Inferior parietal cortex (tissue), 1 donor: ENCODE measurements around the gene MARCHF10.
"Not testable (repeated sequence)": the region's sequence is repeated elsewhere in the genome, so short reads cannot be mapped to it uniquely, and the experiment has no call there.

Experiments
- DNase-seq: peaks from one replicate; pipeline ENCODE4 v3.0.0-alpha.2; 2016; ENCODE audit errors: extremely low spot score

The MARCHF10 gene

GRCh38 chr17:62717589-62717855 lies 90.6 kb downstream of the MARCHF10 start:
- no peak for DNase-seq

- DNase-seq: no peak
These were observed 91.1 kb downstream of the MARCHF10 start for GRCh38 chr17:62716834-62717588.

GRCh38 chr17:62715882-62716390 lies 92.2 kb downstream of the MARCHF10 start:
- no peak for DNase-seq

GRCh38 chr17:62714016-62714777 lies 93.9 kb downstream of the MARCHF10 start:
- DNase-seq: no peak

- no peak for DNase-seq
These were observed 94.8 kb downstream of the MARCHF10 start for GRCh38 chr17:62713086-62713881.

- DNase-seq: no peak
These were observed 95.9 kb downstream of the MARCHF10 start for GRCh38 chr17:62712171-62712581.

GRCh38 chr17:62708587-62708986 lies 99.5 kb downstream of the MARCHF10 start:
- no peak for DNase-seq

- no peak for DNase-seq
These were observed 100.7 kb downstream of the MARCHF10 start for GRCh38 chr17:62707425-62707739.

GRCh38 chr17:62706598-62707424 lies 101.3 kb downstream of the MARCHF10 start:
- DNase-seq: no peak

GRCh38 chr17:62705778-62706597 lies 102.1 kb downstream of the MARCHF10 start:
- peak; percentile 79 for DNase-seq

GRCh38 chr17:62705156-62705777 lies 102.8 kb downstream of the MARCHF10 start:
- peak; percentile 41 for DNase-seq

- no peak for DNase-seq
These were observed 103.6 kb downstream of the MARCHF10 start for GRCh38 chr17:62704381-62704971.

GRCh38 chr17:62703776-62704380 lies 104.2 kb downstream of the MARCHF10 start:
- DNase-seq: peak; percentile 72

- DNase-seq: no peak
These were observed 104.8 kb downstream of the MARCHF10 start for GRCh38 chr17:62703261-62703775.

GRCh38 chr17:62702746-62703260 lies 105.3 kb downstream of the MARCHF10 start:
- DNase-seq: no peak

GRCh38 chr17:62701706-62702085 lies 106.4 kb downstream of the MARCHF10 start:
- no peak for DNase-seq

GRCh38 chr17:62700964-62701705 lies 107.0 kb downstream of the MARCHF10 start:
- no peak for DNase-seq

GRCh38 chr17:62698459-62698858 lies 109.7 kb downstream of the MARCHF10 start:
- not testable (repeated sequence) for DNase-seq
